Activated CD4-positive, CD25-positive, alpha-beta regulatory T cell treated with anti-CD3 and anti-CD28 coated beads, Interleukin-2, amount 50 U/mL, for 16 hours (primary cell): ENCODE results near the gene WDR5B.
"Not testable (repeated sequence)": the region's sequence is repeated elsewhere in the genome, so short reads cannot be mapped to it uniquely, and the experiment has no call there.

Experiments used
- DNase-seq: peaks from one replicate; pipeline ENCODE4 v3.0.0-alpha.2; 2020; ENCODE audit warnings: low read depth, low spot score

Gene WDR5B

DNA sequence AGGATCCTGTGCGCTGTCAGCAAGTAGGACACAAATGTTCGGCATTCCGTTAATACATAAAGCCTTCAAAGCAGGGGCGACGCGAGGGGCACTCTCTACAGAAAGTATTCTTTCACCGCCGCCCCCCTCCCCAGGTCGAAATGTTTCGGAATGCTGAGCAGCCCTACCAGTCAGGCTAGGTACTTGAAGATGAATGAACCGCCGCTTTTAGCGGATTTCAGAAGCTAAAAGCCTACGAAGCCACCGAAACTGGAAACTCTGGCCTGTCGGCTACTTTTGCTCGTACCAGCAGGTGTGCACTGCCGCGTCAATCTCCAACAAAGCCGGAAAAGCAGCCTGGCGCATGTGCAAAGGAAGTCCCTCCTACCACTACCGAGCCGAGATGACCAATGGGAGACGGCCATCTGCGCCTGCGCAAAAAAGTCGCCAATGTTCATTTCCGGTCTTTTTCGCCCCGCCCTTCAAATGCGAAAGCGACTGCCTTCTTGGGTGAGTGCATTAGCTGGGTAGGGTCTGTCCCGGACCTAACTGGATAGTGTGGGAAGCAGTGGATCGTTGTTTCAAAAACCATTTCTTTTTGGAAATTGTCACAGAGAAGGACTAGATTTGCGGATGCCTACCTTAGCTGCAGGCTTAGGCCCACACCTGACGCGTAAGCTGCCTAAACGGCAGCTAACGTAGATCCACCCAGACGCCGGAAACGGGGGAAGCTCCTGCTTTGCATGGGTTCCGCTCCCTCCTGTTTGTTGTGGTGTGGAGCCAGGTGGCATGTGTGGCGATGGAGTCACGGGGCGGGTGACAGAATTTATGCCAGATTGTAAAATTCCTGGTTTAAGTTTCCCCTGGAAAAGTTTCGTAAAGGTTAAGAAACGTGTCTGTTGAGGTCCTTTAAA is at the start of gene WDR5B:
Gene WDR5B (minus strand): TSS at position 301 of the 893 bp plus-strand sequence. CDS start 534 bp downstream, outside the sequence.
- peak; percentile 99 for DNase-seq

DNA sequence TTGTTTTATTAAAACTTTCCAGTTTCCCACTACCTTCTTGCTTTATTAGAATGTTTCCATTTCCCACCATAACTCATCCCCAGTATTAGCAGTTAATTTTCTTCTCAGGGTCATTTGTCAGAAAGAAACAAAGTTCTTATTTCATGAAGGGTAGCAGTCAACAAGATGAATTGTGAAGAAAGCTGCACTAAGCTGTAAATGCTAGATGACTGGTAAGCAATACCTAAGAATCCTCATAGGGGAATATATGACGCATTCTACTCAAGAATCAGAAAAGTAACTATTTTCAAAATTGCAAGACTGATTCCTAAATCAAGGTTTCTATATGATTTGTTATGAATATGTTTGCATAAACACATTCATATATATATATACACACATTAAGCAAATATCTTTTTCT is 48.8 kb upstream of the WDR5B start:
- no peak for DNase-seq

DNA sequence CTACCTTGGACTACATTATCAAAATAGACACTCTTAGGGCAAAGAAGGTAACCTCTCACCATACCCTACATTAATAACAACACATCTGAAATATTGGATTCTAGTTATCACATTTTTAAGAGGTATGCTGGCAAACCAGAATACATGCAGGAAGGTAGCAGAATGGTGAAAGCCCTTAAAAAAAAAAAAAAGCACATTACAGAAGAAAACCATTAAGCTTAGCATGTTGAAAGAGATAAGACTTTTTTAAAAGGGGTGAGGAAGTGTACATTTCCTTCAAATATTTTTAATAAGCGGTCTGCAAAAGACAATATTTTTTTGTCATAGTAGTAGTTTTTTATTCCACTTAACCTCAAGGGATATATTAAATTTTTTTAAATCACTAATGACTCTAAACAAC is 46.5 kb upstream of the WDR5B start:
- DNase-seq = no peak

DNA sequence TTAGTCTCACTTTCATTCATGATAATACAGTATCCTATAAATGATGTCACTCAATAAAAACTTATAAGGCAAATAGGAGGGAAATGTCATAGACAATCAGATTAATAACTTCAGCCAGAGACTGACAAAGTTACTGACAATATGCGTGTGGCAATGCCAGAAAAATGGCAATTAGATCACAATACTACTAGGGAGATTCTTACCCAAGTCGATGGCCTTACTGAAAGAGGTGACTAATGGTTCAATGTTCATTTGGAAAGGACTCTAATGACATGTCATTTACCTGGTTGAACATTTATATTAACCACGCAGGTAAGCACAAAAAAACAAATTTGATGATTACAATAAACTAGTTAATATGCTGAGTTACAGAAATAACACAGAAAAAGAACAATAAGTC is 45.9 kb upstream of the WDR5B start:
- DNase-seq = no peak

DNA sequence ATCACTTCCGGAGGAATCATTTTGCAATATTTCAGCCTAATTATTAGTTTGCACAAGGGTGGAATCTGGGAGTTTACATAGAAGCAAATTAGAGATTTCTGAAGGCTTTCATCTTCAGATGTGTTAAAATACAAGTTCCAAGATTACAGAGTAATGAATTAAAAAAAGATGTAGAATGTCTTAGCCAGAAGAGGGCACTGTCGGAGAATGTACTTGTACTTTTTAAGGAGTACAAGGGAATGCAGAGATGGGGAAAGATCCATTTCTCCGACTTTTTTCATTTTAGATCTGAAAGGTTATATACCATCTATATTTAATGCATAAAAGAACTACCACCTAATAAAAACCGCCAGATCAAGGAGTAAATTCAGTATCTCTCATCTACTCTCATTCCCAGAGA is 43.1 kb upstream of the WDR5B start:
- no peak for DNase-seq

DNA sequence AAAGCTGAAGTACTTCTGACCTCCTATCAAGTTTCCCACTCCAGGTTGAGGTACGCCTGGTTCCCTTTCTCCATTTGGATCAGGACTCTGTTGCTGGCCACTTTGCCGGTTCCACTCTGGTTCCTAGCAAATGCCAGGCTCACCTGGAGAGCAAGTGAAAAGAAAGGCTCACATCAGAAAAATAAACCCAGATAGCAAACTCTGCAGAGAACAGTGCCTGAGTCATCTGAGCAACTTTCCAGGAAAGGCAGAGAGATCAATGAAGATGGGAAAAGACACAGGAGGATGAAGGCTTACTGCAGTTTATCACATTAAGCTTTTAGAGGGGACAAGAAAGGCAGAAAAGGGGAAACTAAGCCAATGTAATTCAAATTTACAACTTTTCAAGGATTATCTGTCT is 41.8 kb upstream of the WDR5B start:
- no peak for DNase-seq

DNA sequence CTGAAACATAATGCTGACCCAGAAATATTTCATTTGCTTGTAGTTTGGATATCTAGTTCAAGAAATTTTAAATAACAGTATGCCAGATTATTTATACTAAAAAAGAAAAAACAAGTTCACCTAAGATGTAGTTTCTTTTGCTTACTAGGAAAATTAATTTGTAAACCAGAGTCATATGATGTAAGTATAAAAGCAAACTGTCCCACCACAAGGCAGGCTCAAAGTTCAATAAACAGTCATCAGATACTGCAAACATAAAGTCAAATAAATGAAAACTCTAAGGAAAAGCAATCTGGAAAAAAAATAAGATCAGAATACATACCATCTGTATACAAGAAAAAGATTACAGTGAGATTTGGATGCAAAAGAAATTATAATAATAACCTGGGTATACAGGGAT is 40.2 kb upstream of the WDR5B start:
- no peak for DNase-seq

DNA sequence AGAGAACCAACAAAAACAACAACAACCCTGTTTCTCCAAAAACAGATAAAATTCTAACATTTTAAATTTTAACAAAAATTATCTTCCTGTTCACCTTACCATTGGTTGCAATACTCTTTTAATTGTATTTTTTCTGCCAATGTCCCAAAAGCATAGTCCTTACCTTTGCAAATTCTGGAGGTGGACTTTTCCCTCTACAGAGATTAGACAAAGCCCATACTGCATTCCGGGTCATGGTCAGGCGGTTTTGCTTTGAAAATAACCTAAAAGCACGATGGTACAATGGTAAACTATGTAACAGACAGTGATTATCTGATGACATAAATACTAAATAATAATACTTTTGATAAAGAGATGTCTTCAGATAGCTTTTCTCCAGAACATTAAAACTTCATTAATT is 35.5 kb upstream of the WDR5B start:
- DNase-seq = no peak

DNA sequence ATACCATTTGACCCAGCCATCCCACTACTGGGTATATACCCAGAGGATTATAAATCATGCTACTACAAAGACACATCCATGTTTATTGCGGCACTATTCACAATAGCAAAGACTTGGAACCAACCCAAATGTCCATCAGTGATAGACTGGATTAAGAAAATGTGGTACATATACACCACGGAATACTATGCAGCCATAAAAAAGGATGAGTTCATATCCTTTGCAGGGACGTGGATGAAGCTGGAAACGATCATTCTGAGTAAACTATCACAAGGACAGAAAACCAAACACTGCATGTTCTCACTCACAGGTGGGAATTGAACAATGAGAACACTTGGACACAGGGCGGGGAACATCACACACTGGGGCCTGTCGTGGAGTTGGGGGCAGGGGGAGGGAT is 32.4 kb upstream of the WDR5B start:
- not testable (repeated sequence) for DNase-seq

DNA sequence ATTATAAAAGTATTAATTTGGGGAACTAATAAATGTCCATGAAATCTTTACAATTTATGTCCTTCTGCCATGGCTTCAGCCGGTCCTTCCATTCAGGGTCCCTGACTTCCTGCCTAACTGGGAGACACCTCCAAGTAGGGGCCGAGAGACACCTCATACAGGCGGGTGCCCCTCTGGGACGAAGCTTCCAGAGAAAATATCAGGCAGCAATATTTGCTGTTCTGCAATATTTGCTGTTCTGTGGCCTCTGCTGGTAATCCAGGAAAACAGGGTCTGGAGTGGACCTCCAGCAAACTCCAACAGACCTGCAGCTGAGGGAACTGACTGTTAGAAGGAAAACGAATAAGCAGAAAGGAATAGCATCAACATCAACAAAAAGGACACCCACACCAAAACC is 28.6 kb upstream of the WDR5B start:
- DNase-seq = not testable (repeated sequence)

DNA sequence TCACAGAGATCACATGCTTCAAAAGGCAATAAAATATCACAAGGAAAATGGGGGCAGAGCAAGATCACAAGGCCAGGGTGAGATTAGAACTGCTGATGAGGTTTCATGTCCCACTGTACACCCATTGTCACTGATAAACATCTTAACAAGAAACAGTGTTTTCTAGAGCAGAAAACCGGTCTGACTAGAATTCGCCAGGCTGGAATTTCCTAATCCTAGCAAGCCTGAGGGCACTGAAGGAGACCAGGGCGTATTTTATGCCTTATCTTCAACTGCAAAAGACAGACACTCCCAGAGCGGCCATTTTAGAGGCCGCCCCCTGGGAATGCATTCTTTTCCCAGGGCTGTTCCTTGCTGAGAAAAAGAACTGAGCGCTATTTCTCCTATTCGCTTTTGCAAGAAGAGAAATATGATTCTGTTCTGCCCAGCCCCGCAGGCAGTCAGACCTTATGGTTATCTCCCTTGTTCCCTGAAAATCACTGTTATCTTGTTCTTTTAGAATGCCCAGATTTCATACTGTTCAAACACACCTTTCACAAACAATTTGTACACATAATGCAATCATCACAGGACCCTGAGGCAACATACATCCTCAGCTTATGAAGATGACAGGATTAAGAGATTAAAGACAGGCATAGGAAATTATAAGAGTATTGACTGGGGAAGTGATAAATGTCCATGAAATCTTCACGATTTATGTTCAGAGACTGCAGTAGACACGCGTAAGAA is 28.1 kb upstream of the WDR5B start:
- DNase-seq = not testable (repeated sequence)

DNA sequence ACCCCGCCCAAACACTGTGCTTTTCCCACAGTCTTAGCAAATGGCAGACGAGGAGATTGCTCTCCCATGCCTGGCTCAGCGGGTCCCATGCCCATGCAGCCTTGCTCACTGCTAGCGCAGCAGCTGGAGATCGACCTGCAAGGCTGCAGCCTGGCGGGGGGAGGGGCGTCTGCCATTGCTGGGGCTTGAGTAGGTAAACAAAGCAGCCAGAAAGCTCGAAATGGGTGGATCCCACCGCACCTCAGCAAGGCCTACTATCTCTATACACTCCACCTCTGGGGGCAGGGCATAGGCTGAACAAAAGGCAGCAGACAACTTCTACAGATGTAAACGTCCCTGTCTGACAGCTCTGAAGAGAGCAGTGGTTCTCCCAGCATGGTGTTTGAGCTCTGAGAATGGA is 27.2 kb upstream of the WDR5B start:
- DNase-seq = no peak

DNA sequence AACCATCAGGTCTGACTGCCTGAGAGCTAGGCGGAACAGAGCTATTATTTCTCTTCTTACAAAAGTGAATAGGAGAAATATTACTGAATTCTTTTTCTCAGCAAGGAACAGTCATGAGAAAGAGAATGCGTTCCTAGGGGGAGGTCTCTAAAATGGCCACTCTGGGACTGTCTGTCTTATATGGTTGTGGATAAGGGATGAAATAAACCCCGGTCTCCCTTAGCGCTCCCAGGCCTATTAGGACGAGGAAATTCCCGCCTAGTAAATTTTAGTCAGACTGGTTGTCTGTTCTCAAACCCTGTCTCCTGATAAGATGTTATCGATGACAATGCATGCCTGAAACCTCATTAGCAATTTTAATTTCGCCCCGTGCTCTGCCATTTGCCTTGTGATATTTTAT is 20.1 kb upstream of the WDR5B start:
- DNase-seq = no peak

DNA sequence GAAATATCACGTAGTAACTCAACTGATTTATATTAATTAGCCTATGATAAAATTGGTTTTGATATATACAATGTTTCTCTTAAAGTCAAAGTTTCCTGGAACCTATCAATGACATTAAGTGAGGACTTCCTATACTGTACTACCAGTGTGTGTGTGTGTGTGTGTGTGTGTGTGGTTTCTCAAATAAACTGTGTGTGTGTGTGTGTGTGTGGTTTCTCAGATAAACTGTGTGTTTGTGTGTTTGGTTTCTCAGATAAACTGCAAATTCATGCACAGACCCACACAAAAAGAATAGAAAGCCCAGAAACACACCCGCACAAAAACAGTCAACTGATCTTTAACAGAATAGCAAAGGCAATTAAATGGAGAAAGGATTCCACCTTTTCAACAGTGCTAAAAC is 14.5 kb upstream of the WDR5B start:
- no peak for DNase-seq

DNA sequence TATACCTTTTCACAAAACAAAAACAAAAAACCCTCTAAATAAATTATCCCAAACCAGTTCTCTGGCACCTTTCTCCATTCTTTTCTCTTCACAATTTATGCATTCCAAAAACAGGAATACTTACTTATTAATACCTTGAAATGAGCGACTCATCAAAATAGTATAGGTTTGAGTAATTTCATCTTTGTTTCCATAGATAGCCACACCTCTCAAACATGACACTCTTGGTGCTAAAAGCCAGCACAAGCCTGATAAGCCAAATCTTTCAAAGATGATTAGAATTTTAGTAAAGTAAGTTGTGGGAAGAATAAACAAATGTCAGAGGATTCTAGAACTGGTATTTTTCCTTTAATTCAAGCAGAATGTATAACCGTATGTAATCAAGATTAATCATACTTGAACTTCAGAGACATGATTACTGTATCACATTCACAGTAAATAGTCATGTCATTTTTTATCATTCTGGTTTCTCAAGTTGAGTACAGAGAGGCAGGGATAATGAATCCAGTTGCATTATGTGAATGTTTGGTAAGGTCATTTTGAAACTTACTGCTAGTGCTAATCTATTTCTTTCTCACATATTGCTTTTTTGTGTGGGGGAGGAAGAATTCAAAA is 12.1 kb upstream of the WDR5B start:
- no peak for DNase-seq

DNA sequence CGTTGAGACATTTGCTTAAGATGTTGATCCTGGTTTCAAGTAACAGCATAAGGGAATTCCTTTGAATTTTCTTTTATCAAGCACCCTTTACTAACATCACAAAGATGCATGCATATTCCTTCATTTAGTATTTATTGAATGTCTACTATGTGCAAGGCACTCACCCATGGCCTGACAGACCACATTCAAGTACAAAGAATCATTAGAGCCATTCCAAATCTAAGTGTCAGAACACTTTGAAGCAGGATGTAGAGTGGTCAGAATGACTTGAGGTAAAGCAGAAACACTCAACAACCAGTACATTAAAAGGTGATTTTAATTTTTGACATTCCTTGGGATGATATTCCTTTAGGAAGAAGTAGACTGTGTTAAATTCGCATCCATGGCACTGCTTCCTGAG is 6.0 kb upstream of the WDR5B start:
- DNase-seq = no peak

DNA sequence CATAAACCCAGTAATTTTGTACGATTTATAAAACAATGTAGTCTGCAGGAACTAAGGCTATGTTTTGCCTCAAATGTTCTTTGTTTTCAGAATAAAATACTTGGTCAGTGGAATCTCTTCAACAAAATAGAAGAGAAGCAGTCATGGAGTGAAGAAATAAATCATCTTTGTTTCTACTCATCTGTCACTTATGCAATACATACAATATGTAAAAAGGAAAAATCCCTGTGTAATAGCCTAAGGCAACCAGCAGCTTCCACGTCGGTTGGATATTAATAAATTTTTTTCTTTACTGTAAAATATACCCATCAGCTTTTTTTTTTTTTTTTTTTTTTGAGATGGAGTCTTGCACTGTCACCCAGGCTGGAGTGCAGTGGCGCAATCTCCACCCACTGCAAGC is 5.2 kb upstream of the WDR5B start:
- no peak for DNase-seq

DNA sequence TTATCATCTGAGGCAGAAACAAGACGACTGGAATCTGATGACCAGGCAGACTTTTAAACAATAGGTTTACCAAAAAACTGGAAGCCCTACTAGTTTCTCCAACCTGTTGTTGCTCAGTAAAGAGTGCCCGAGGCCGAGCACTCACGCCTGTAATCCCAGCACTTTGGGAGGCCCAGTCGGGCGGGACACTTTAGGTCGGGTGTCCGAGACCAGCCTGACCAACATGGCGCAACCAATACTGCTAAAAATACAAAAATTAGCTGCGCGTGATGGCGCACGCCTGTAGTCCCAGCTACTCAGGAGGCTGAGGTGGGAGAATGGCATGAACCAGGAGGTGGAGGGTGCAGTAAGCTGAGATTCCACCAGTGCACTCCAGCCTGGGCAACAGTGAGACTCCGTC is 1.1 kb upstream of the WDR5B start:
- DNase-seq = no peak

DNA sequence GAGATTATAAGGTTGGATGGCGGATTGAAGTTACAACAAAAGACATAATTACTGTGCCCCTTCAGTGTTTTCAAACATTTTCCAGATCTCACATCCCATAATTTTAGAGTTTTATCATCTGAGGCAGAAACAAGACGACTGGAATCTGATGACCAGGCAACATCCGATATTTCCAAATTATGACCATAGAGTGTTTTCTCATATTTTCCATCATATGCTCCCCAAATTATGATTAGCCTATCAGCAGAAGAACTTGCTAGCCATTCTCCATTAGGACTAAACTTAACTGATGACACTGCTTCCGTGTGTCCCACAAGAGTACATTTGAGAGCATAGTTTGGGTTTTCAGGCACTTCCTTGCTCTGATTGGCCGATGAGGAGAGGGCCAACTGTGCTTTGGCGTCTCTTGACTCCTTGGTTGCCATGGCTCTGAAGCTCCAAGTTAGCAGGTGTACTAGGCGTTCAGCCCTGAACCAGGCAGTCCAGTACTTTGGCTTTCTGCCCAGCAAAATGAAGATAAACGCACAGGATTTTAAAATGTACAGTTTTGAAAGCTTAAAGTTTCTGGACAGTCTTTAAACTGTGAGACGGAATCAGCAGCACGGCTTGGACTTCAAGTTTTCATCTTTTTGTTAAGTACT is 638 bp downstream of the WDR5B start:
- peak; percentile 2 for DNase-seq

DNA sequence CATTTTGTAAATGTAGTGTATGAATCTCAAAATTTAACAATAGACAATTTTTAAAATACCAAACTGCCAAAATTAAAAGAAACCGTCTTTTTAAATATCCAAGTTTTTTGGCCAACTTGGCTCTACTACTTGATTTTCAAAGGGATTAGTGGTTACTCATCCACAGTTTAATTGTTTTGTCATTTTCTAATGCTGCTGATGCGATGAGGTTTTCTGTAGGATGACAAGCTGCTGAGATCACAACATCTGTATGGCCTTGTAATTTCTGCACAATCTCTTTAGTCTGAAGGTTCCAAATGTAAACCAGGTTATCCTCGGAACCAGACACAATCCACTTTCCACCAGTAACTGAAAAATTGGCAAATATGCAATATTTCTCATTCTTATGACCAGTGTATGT is 1.5 kb downstream of the WDR5B start:
- no peak for DNase-seq

DNA sequence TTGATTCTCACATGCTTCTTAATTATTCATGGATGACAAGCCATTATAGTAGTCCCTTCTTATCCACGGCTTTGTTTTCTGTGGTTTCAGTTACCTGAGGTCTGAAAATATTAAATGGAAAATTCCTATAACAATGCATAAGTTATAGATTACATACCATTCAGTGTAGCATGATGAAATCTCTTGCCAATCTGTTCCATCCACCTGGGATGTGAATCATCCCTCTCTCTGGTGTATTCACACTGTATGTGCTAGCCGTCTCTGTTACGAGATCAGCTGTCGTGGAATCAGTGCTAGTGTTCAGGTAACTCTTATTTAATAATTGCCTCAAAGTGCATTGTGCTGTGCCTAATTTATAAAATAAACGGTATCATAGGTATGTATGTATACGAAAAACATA is 5.2 kb downstream of the WDR5B start:
- no peak for DNase-seq

DNA sequence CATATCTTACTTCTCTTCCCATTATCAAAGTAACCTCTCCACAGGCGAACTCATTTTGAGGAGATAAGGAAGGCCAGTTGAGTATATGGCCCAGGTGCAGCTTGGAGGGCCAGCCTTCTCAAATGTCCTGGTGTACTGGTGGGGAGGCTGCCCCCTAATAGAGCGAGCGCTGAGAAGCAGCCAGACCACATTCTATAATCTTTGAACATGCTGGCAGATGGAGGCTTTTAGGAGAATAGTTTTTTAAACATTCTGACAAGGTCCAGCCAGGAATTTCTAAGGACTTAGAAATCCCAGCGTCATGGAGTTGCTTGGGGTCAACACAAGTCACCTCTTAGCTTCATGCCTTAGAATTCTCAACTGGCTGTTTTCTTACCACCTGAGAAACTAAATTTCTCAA is 5.8 kb downstream of the WDR5B start:
- no peak for DNase-seq
